Sigmoid colon (tissue), 4 donors: Measurements from ENCODE around the gene ITGA1.

ENCODE experiments used
- CTCF ChIP-seq, 4 experiments: fragments of 450-650 bp in 3 of 4; fragments of 200-600 bp in 1 of 4; IDR thresholded peaks; one replicate each; pipeline ENCODE4 v1.5.1; 2016 to 2019; ENCODE audit warnings: antibody characterized with exemption in 4 of 4, mild to moderate bottlenecking in 3 of 4, moderate library complexity in 2 of 4
- POLR2A ChIP-seq, 2 donors: fragments of 450-650 bp; IDR thresholded peaks; one replicate each; pipeline ENCODE4 v1.6.1; 2016; ENCODE audit warnings: antibody characterized with exemption in 2 of 2, mild to moderate bottlenecking in 2 of 2, moderate library complexity in 2 of 2
- POLR2AphosphoS5 ChIP-seq, 4 donors: sonication (generic); formaldehyde crosslinking; IDR thresholded peaks; one replicate each; pipeline ENCODE4 v1.6.1; 2017; ENCODE audit warnings: antibody characterized with exemption in 4 of 4

- TF ChIP-seq CTCF (IDR thresholded peaks at IDR 0.05) = no peak
- TF ChIP-seq POLR2AphosphoS5 (IDR thresholded peaks at IDR 0.05) = no peak
- no peak for TF ChIP-seq POLR2A (IDR thresholded peaks at IDR 0.05)
Measured at GRCh38 chr5:52998552-52999313, 211.0 kb downstream of the ITGA1 start.
